ENCODE results near the gene TMEM115.
"Not testable (repeated sequence)": the region's sequence is repeated elsewhere in the genome, so short reads cannot be mapped to it uniquely, and the experiment has no call there.

Gene TMEM115

GRCh38 chr3:50312041-50312440 lies 47.3 kb downstream of the TMEM115 start:
- not testable (repeated sequence) for DNase-seq
